ENCODE results near the gene ZNF212. TPM values are rescaled to one million over a fixed set of nuclear protein-coding genes. Genes with fewer than 3 reads are reported as not detected.

ZNF212 gene
- total and polyA plus RNA-seq, 10 donors, result 6.7 to 15.0 (median 12.8) TPM

DNA sequence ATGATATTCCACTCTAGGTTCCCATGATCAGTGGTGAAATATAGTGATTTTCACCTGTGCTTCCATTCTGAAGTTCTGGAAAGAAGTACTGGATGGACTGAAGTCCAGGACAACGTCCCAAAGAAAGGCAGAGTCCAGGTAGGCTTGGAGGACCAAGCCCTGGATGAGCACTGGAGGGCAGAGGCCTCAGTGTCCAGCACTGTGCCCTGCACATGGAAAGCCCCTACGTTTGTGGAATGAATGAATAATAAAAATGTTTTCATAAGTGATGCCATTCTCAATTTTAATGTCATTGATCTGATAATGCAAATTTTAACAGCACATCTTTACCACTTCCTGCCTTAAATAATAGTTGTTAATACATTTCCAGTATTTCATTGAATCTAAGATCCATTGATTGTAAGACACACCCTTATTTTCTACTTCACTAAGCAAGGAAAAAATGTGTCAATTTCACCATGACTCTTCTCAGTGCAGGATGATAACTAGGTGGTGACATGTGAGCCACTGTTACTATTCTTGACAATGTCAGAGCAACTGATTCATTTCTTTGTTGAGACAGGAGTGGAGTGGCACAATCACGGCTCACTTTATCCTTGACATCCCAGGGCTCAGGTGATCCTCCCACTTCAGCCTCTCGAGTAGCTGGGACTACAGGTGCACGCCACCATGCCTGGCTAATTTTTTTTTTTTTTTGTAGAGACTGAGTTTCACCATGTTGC lies 57.7 kb downstream of the ZNF212 start:
- no peak for DNase-seq
- no peak for TF ChIP-seq POLR2A (IDR thresholded peaks at IDR 0.05)
- TF ChIP-seq, protein P1, sequence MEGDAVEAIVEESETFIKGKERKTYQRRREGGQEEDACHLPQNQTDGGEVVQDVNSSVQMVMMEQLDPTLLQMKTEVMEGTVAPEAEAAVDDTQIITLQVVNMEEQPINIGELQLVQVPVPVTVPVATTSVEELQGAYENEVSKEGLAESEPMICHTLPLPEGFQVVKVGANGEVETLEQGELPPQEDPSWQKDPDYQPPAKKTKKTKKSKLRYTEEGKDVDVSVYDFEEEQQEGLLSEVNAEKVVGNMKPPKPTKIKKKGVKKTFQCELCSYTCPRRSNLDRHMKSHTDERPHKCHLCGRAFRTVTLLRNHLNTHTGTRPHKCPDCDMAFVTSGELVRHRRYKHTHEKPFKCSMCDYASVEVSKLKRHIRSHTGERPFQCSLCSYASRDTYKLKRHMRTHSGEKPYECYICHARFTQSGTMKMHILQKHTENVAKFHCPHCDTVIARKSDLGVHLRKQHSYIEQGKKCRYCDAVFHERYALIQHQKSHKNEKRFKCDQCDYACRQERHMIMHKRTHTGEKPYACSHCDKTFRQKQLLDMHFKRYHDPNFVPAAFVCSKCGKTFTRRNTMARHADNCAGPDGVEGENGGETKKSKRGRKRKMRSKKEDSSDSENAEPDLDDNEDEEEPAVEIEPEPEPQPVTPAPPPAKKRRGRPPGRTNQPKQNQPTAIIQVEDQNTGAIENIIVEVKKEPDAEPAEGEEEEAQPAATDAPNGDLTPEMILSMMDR (IDR thresholded peaks at IDR 0.05 in 8 of 11, conservative IDR thresholded peaks at IDR 0.05 in 3 of 11), result no peak
- no peak for TF ChIP-seq POLR2AphosphoS5 (IDR thresholded peaks at IDR 0.05)
- WGBS, 5 donors, result 71 to 84% (median 72%) methylated on average over 5 of the region's 5 CpGs
- H3K4me1 ChIP-seq, result no peaks in the 10 kb centered on the region
- no peak overlapping the region for H3K4me3 ChIP-seq
- no peak overlapping the region for H3K27ac ChIP-seq
- peaks cover 0 to 5% (median 0%) of the 10 kb centered on the region in 7 donors for H3K27me3 ChIP-seq (replicated peaks in 1 of 7)
- peaks cover 0 to 44% (median 14%) of the 10 kb centered on the region in 6 donors for H3K36me3 ChIP-seq
- H3K9me3 ChIP-seq, result peaks cover 0 to 5% (median 0%) of the 10 kb centered on the region in 8 donors
- intact Hi-C loops (cut with DNase I; ENCODE audit: low total_unique reads), result no loop called here

DNA sequence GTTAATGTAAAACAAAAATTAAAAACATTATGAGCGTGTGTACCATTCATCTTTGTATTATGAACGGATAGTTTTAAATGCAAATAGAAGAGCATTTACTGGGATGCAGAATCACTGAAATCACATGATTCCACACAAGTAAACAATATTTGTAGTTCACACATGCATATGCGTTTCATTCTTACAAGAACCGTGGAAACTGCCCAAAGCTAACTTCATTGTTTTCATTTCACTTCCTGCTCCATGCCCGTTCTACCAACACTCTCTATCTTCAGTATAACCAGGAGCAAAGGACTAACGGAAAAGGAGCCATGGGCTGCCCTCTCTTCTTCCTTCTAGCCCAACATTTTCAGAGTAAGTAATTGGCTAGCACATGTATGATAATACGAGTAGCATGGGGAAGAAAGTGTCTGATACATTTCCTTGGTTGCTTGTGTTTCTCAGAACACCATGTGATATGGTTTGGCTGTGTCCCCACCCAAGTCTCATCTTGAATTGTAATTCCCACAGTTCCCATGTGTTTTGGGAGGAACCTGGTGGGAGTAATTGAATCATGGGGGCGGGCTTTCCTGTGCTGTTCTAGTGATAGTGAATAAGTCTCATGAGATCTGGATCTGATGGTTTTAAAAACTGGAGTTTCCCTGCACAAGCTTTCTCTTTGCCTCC lies 61.3 kb downstream of the ZNF212 start:
- H3K9me3 ChIP-seq, result peaks cover 0 to 5% (median 0%) of the 10 kb centered on the region in 8 donors
- H3K36me3 ChIP-seq, result peaks cover 0 to 9% (median 0%) of the 10 kb centered on the region in 6 donors
- TF ChIP-seq POLR2AphosphoS5 (IDR thresholded peaks at IDR 0.05) (no peak), POLR2A (IDR thresholded peaks at IDR 0.05) (no peak)
- TF ChIP-seq, protein P1 (IDR thresholded peaks at IDR 0.05 in 8 of 11, conservative IDR thresholded peaks at IDR 0.05 in 3 of 11), result no peak
- H3K4me3 ChIP-seq, result no peak overlapping the region
- WGBS, 5 donors, result 69 to 78% (median 71%) methylated on average over 8 of the region's 8 CpGs
- no peak overlapping the region for H3K27ac ChIP-seq
- peaks cover 0 to 7% (median 0%) of the 10 kb centered on the region in 7 donors for H3K27me3 ChIP-seq (replicated peaks in 1 of 7)
- intact Hi-C loops (cut with DNase I; ENCODE audit: low total_unique reads), result no loop called here
- DNase-seq, result no peak
- H3K4me1 ChIP-seq, result no peaks in the 10 kb centered on the region

DNA sequence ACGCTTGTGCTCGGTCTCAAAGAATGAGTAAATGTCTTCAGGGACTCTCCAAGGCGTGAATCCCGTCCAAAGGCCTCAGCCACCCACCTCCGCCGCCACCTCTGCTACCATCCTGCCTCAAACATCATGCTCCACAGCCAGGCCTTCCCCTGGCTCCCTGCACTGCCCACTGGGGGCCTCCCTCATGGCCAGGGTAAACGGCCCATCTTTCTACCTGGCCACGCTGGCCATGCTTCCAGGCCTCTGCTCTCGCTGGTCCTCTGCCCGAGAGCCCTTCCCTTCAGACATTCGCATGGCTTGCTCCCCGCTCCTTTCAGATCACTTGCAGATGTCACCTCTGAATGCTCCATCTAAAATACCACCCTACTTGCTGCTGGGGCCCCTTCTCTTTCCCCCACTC lies 62.8 kb downstream of the ZNF212 start:
- no peak overlapping the region for H3K4me3 ChIP-seq
- DNase-seq, result no peak
- H3K27me3 ChIP-seq (replicated peaks in 1 of 7), result peaks cover 0 to 7% (median 0%) of the 10 kb centered on the region in 7 donors
- H3K36me3 ChIP-seq, result no peaks in the 10 kb centered on the region
- TF ChIP-seq, protein P1 (IDR thresholded peaks at IDR 0.05 in 8 of 11, conservative IDR thresholded peaks at IDR 0.05 in 3 of 11), result no peak
- TF ChIP-seq POLR2A (IDR thresholded peaks at IDR 0.05), result no peak
- TF ChIP-seq POLR2AphosphoS5 (IDR thresholded peaks at IDR 0.05), result no peak
- no peaks in the 10 kb centered on the region for H3K4me1 ChIP-seq
- H3K9me3 ChIP-seq, result peaks cover 0 to 5% (median 2%) of the 10 kb centered on the region in 8 donors
- no peak overlapping the region for H3K27ac ChIP-seq
- intact Hi-C loops (cut with DNase I; ENCODE audit: low total_unique reads), result no loop called here
- WGBS, 5 donors, result 85 to 93% (median 89%) methylated on average over 12 of the region's 12 CpGs

DNA sequence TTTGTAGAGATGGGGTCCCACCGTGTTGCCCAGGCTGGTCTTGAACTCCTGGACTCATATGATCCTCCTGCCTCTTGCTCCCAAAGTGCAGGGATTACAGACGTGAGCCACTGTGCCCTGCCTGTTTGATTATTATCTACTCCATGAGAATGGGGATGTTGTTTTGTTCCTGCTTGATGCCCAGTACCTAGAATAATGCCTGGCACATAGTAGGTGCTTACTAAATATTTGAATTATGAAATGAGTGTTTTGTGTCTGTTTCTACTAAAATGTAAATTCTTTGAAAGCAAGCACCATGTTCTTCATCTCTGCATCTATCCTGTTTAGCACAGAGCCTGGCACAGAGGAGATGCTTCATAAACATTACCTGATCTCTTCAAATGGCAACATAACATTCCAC lies 63.4 kb downstream of the ZNF212 start:
- Histone ChIP-seq H3K4me3 (no peak overlapping the region), H3K27me3 (replicated peaks in 1 of 7) (peaks cover 0 to 7% (median 0%) of the 10 kb centered on the region in 7 donors), H3K27ac (no peak overlapping the region), H3K36me3 (no peaks in the 10 kb centered on the region), H3K9me3 (peaks cover 0 to 5% (median 2%) of the 10 kb centered on the region in 8 donors), H3K4me1 (no peaks in the 10 kb centered on the region)
- WGBS, 5 donors, result 71 to 86% (median 77%) methylated on average over 2 of the region's 2 CpGs
- intact Hi-C loops (cut with DNase I; ENCODE audit: low total_unique reads), result no loop called here
- TF ChIP-seq, protein P1 (IDR thresholded peaks at IDR 0.05 in 8 of 11, conservative IDR thresholded peaks at IDR 0.05 in 3 of 11), result no peak
- TF ChIP-seq POLR2AphosphoS5 (IDR thresholded peaks at IDR 0.05) (no peak), POLR2A (IDR thresholded peaks at IDR 0.05) (no peak)
- no peak for DNase-seq
